Thoracic aorta (tissue), 2 donors: Measurements from ENCODE around the gene MDFI. TPM values are rescaled to one million over a fixed set of nuclear protein-coding genes. Genes with fewer than 3 reads are reported as not detected.

Source experiments
- ATAC-seq: fragments of 150-250 bp; one replicate; pipeline ENCODE4 v1.8.0; 2017; ENCODE audit warnings: low read depth; ENCODE audit not compliant: insufficient number of reproducible peaks, low FRiP score
- DNase-seq: peaks from one replicate; pipeline ENCODE4 v3.0.0-alpha.2; 2020; ENCODE audit warnings: low spot score
- H3K27ac ChIP-seq, 2 donors: fragments of 200-600 bp; sonication (generic); 1 replicate in 1 of 2; 2 replicates in 1 of 2; pipeline ENCODE4 v1.5.1; 2016; ENCODE audit warnings: mild to moderate bottlenecking in 2 of 2, moderate library complexity in 2 of 2
- H3K27me3 ChIP-seq: fragments of 200-600 bp; sonication (generic); replicated peaks from 2 replicates; pipeline ENCODE4 v1.6.0; 2016; ENCODE audit warnings: mild to moderate bottlenecking; ENCODE audit not compliant: insufficient read depth
- H3K36me3 ChIP-seq: fragments of 200-600 bp; sonication (generic); one replicate; pipeline ENCODE4 v1.5.1; 2016
- H3K4me1 ChIP-seq, 2 donors: fragments of 200-600 bp; sonication (generic); 1 replicate in 1 of 2; 2 replicates in 1 of 2; pipeline versions ENCODE4 v1.5.1 to v1.6.0; 2016; ENCODE audit warnings: low read depth in 2 of 2, mild to moderate bottlenecking in 1 of 2; ENCODE audit not compliant: control insufficient read depth in 1 of 2
- H3K4me3 ChIP-seq: fragments of 200-600 bp; sonication (generic); 2 replicates; pipeline ENCODE4 v1.5.1; 2016; ENCODE audit warnings: mild to moderate bottlenecking
- H3K9me3 ChIP-seq: fragments of 200-600 bp; sonication (generic); 2 replicates; pipeline ENCODE4 v1.5.1; 2016
- CTCF ChIP-seq: fragments of 200-600 bp; sonication (generic); IDR thresholded peaks from one replicate; pipeline ENCODE4 v1.5.1; 2019; ENCODE audit warnings: antibody characterized with exemption
- total RNA-seq, 2 donors: library from RNA; depleted of rRNA; stranded (reverse); fragments of >200 nt; gene quantifications; one replicate each; pipeline versions ENCODE4 v1.1.0 to v1.2.3, GENCODE V29; 2016

Gene MDFI
- 10 to 100 TPM in 1 of 2 donors, 1 to 10 TPM in 1; 5.1 to 10.3 TPM for total RNA-seq

- H3K27ac ChIP-seq, result peak within 1 kb of the TSS in 1 of 2 donors; percentile 17
- no peak for ATAC-seq
- peak within 1 kb of the TSS; percentile 66 for H3K4me3 ChIP-seq
- H3K27me3 ChIP-seq, result peaks cover 8% of the 10 kb centered on the region
- H3K9me3 ChIP-seq, result no peaks in the 10 kb centered on the region
- H3K36me3 ChIP-seq, result no peaks in the 10 kb centered on the region
- H3K4me1 ChIP-seq, result peaks cover 12 to 26% of the 10 kb centered on the region in 2 donors
- TF ChIP-seq CTCF, result no peak
- DNase-seq, result no peak
Observed at GRCh38 chr6:41638002-41638934, at the start of gene MDFI. TSS of gene MDFI (plus strand) at chr6:41638468. CDS start at chr6:41638750, 282 bp downstream.

- ATAC-seq (no peak), DNase-seq (no peak)
- H3K27me3 ChIP-seq, result no peaks in the 10 kb centered on the region
- no peaks in the 10 kb centered on the region for H3K4me1 ChIP-seq
- H3K27ac ChIP-seq, result no peak overlapping the region
- no peak overlapping the region for H3K4me3 ChIP-seq
- H3K9me3 ChIP-seq, result no peaks in the 10 kb centered on the region
- TF ChIP-seq CTCF, result no peak
- H3K36me3 ChIP-seq, result peaks cover 51% of the 10 kb centered on the region
Observed at GRCh38 chr6:41589223-41589622, 49.0 kb upstream of the MDFI start.

- Histone ChIP-seq H3K27me3 (no peaks in the 10 kb centered on the region), H3K4me3 (no peak overlapping the region), H3K9me3 (no peaks in the 10 kb centered on the region), H3K4me1 (no peaks in the 10 kb centered on the region), H3K36me3 (peaks cover 51% of the 10 kb centered on the region), H3K27ac (no peak overlapping the region)
- ATAC-seq (no peak), DNase-seq (no peak)
- no peak for TF ChIP-seq CTCF
Observed at GRCh38 chr6:41589636-41590622, 48.3 kb upstream of the MDFI start.

- no peak for TF ChIP-seq CTCF
- ATAC-seq (no peak), DNase-seq (no peak)
- no peak overlapping the region for H3K4me3 ChIP-seq
- H3K9me3 ChIP-seq, result no peaks in the 10 kb centered on the region
- H3K36me3 ChIP-seq, result peaks cover 55% of the 10 kb centered on the region
- H3K27me3 ChIP-seq, result no peaks in the 10 kb centered on the region
- no peaks in the 10 kb centered on the region for H3K4me1 ChIP-seq
- no peak overlapping the region for H3K27ac ChIP-seq
Observed at GRCh38 chr6:41591122-41591521, 47.1 kb upstream of the MDFI start.
